Neuronal stem cell (in vitro differentiated cells): ENCODE results near the gene PDE4B.

Source experiments
- DNase-seq: peaks from one replicate; pipeline ENCODE4 v3.0.0-alpha.2; 2013; ENCODE audit warnings: low spot score
- H2AFZ ChIP-seq: one replicate; pipeline ENCODE4 v1.6.1; 2013; ENCODE audit warnings: mild to moderate bottlenecking, low read length, inconsistent platforms
- H2AK5ac ChIP-seq: 2 replicates; pipeline ENCODE4 v1.6.1; 2013; ENCODE audit warnings: low read depth, mild to moderate bottlenecking, inconsistent platforms, low read length, moderate library complexity, mixed read lengths
- H2BK120ac ChIP-seq: 2 replicates; pipeline ENCODE4 v1.6.1; 2013; ENCODE audit warnings: low read depth, mild to moderate bottlenecking, inconsistent platforms, low read length, moderate library complexity, mixed read lengths
- H2BK12ac ChIP-seq: one replicate; pipeline ENCODE4 v1.6.1; 2013; ENCODE audit warnings: low read length, inconsistent platforms
- H2BK15ac ChIP-seq: 2 replicates; pipeline ENCODE4 v1.6.1; 2013; ENCODE audit warnings: mild to moderate bottlenecking, low read length, inconsistent platforms, mixed read lengths
- H2BK5ac ChIP-seq: one replicate; pipeline ENCODE4 v1.6.1; 2013; ENCODE audit warnings: inconsistent platforms, mild to moderate bottlenecking, low read length, moderate library complexity
- H3K14ac ChIP-seq: one replicate; pipeline ENCODE4 v1.6.1; 2013; ENCODE audit warnings: low read length, inconsistent platforms
- H3K18ac ChIP-seq: 2 replicates; pipeline ENCODE4 v1.6.1; 2013; ENCODE audit warnings: low read length, inconsistent platforms
- H3K23ac ChIP-seq: 2 replicates; pipeline ENCODE4 v1.6.1; 2013; ENCODE audit warnings: low read depth, mild to moderate bottlenecking, mixed read lengths, low read length, inconsistent platforms; ENCODE audit not compliant: poor library complexity
- H3K27ac ChIP-seq: replicated peaks from 3 replicates; pipeline ENCODE4 v1.5.1; 2013; ENCODE audit warnings: low read length, inconsistent platforms
- H3K27me3 ChIP-seq, 3 experiments: 2 replicates each; pipeline ENCODE4 v1.6.1; 2013; ENCODE audit warnings: low read length in 3 of 3, mild to moderate bottlenecking in 2 of 3, inconsistent platforms in 1 of 3, low read depth in 1 of 3, mixed read lengths in 1 of 3, moderate library complexity in 1 of 3; ENCODE audit not compliant: control insufficient read depth in 3 of 3, insufficient read depth in 3 of 3
- H3K36me3 ChIP-seq, 2 donors: replicated peaks in 1 of 2; 2 replicates each; pipeline ENCODE4 v1.6.1; 2013; ENCODE audit warnings: low read length in 2 of 2; ENCODE audit not compliant: control insufficient read depth in 2 of 2, insufficient read depth in 2 of 2
- H3K4ac ChIP-seq: 2 replicates; pipeline ENCODE4 v1.6.1; 2013; ENCODE audit warnings: inconsistent platforms, mild to moderate bottlenecking, low read length, moderate library complexity
- H3K4me1 ChIP-seq, 2 donors: 1 replicate in 1 of 2; 2 replicates in 1 of 2; pipeline ENCODE4 v1.6.1; 2013; ENCODE audit warnings: low read length in 2 of 2, low read depth in 1 of 2; ENCODE audit not compliant: control insufficient read depth in 2 of 2, insufficient read depth in 1 of 2
- H3K4me2 ChIP-seq: one replicate; pipeline ENCODE4 v1.6.1; 2013; ENCODE audit warnings: mild to moderate bottlenecking, low read length, inconsistent platforms; ENCODE audit not compliant: insufficient read depth, poor library complexity, severe bottlenecking
- H3K4me3 ChIP-seq, 2 donors: 2 replicates each; pipeline ENCODE4 v1.5.1; 2013; ENCODE audit warnings: low read length in 2 of 2, mild to moderate bottlenecking in 2 of 2, inconsistent platforms in 1 of 2, moderate library complexity in 1 of 2
- H3K79me1 ChIP-seq: one replicate; pipeline ENCODE4 v1.6.1; 2013; ENCODE audit warnings: low read depth, mild to moderate bottlenecking, inconsistent platforms, low read length, moderate library complexity
- H3K9ac ChIP-seq: one replicate; pipeline ENCODE4 v1.6.1; 2013; ENCODE audit warnings: mild to moderate bottlenecking, low read depth, low read length, inconsistent platforms; ENCODE audit not compliant: poor library complexity
- H3K9me3 ChIP-seq, 2 donors: replicated peaks in 1 of 2; 2 replicates each; pipeline versions ENCODE3 to v1.6.1; 2013; ENCODE audit warnings: low read length in 2 of 2, mild to moderate bottlenecking in 2 of 2, inconsistent platforms in 1 of 2, low read depth in 1 of 2, mixed read lengths in 1 of 2, moderate library complexity in 1 of 2; ENCODE audit not compliant: control insufficient read depth in 2 of 2, insufficient read depth in 1 of 2
- H4K8ac ChIP-seq: one replicate; pipeline ENCODE4 v1.6.1; 2013; ENCODE audit warnings: low read depth, mild to moderate bottlenecking, inconsistent platforms, low read length, moderate library complexity
- H4K91ac ChIP-seq: one replicate; pipeline ENCODE4 v1.6.1; 2013; ENCODE audit warnings: low read length, low read depth, mild to moderate bottlenecking, inconsistent platforms; ENCODE audit not compliant: poor library complexity
- WGBS, 2 donors: extraction: QIAGEN DNeasy Blood & Tissue Kit; methylation state at CpG; one replicate each; pipeline ENCODE4 v1.1.7; 2013; ENCODE audit warnings: missing lambda C conversion rate in 2 of 2, mixed read lengths in 1 of 2; ENCODE audit not compliant: insufficient read length in 2 of 2, insufficient replicate concordance in 1 of 2; ENCODE audit errors: extremely low coverage in 2 of 2; 5-methylcytosine and 5-hydroxymethylcytosine counted together

Gene PDE4B

GRCh38 chr1:66331658-66332547 lies 539.2 kb downstream of the PDE4B start:
- H3K4me3 ChIP-seq = peak overlapping the region; percentile 70 to 76
- H3K4me1 ChIP-seq = peaks cover 16 to 25% of the 10 kb centered on the region in 2 donors
- H3K9me3 ChIP-seq = no peaks in the 10 kb centered on the region
- peak overlapping the region; percentile 63 for H3K18ac ChIP-seq
- no peak overlapping the region for H2BK12ac ChIP-seq
- no peak overlapping the region for H3K23ac ChIP-seq
- peaks cover 0 to 3% of the 10 kb centered on the region in 2 donors for H3K36me3 ChIP-seq
- H3K4me2 ChIP-seq = peak overlapping the region; percentile 61
- WGBS, 2 donors = no CpG with 5 or more reads among the region's 18 CpGs
- no peak overlapping the region for H4K8ac ChIP-seq
- no peak overlapping the region for H4K91ac ChIP-seq
- H3K9ac ChIP-seq = no peak overlapping the region
- peak; percentile 43 for DNase-seq
- H3K79me1 ChIP-seq = no peaks in the 10 kb centered on the region
- no peaks in the 10 kb centered on the region for H3K27me3 ChIP-seq
- no peak overlapping the region for H3K4ac ChIP-seq
- no peak overlapping the region for H3K14ac ChIP-seq
- H3K27ac ChIP-seq = peak overlapping the region; percentile 83
- H2BK15ac ChIP-seq = no peak overlapping the region
- H2AK5ac ChIP-seq = no peak overlapping the region
- no peak overlapping the region for H2BK5ac ChIP-seq
- H2AFZ ChIP-seq = peak overlapping the region; percentile 41
- no peak overlapping the region for H2BK120ac ChIP-seq

GRCh38 chr1:66332548-66332901 lies 539.8 kb downstream of the PDE4B start:
- Histone ChIP-seq H3K9me3 (no peaks in the 10 kb centered on the region), H2BK12ac (no peak overlapping the region), H2BK5ac (no peak overlapping the region), H3K14ac (no peak overlapping the region), H3K4ac (no peak overlapping the region), H2BK120ac (no peak overlapping the region), H3K18ac (no peak overlapping the region), H3K4me3 (peak overlapping the region; percentile 70 to 76), H3K36me3 (peaks cover 0 to 9% of the 10 kb centered on the region in 2 donors), H3K9ac (no peak overlapping the region), H3K23ac (no peak overlapping the region), H4K91ac (no peak overlapping the region), H3K79me1 (no peaks in the 10 kb centered on the region), H3K4me2 (peak overlapping the region; percentile 61), H2AFZ (peak overlapping the region; percentile 41), H3K27me3 (no peaks in the 10 kb centered on the region), H2BK15ac (no peak overlapping the region), H2AK5ac (no peak overlapping the region), H3K27ac (peak overlapping the region; percentile 83), H3K4me1 (peaks cover 16 to 30% of the 10 kb centered on the region in 2 donors), H4K8ac (no peak overlapping the region)
- WGBS, 2 donors = no CpG with 5 or more reads among the region's 2 CpGs
- no peak for DNase-seq

- Histone ChIP-seq H3K9me3 (no peaks in the 10 kb centered on the region), H3K27me3 (no peaks in the 10 kb centered on the region), H3K4me1 (peaks cover 16 to 30% of the 10 kb centered on the region in 2 donors), H4K91ac (no peak overlapping the region), H3K4ac (no peak overlapping the region), H2BK12ac (no peak overlapping the region), H2BK120ac (no peak overlapping the region), H3K27ac (no peak overlapping the region), H2BK5ac (no peak overlapping the region), H3K4me3 (peak overlapping the region; percentile 65 to 70), H3K4me2 (peak overlapping the region; percentile 51), H2BK15ac (no peak overlapping the region), H3K36me3 (peaks cover 0 to 19% of the 10 kb centered on the region in 2 donors), H3K18ac (peak overlapping the region; percentile 84), H2AK5ac (no peak overlapping the region), H4K8ac (no peak overlapping the region), H3K79me1 (no peaks in the 10 kb centered on the region), H3K23ac (no peak overlapping the region), H3K9ac (peak overlapping the region; percentile 75), H2AFZ (no peak overlapping the region), H3K14ac (no peak overlapping the region)
- WGBS, 2 donors = no CpG with 5 or more reads among the region's 4 CpGs
- no peak for DNase-seq
These were observed 540.9 kb downstream of the PDE4B start for GRCh38 chr1:66333466-66334199.

GRCh38 chr1:66334318-66334717 lies 541.6 kb downstream of the PDE4B start:
- Histone ChIP-seq H3K4me3 (peak overlapping the region in 1 of 2 donors; percentile 70), H4K91ac (no peak overlapping the region), H3K23ac (no peak overlapping the region), H2BK12ac (no peak overlapping the region), H2BK15ac (no peak overlapping the region), H3K14ac (no peak overlapping the region), H3K9ac (no peak overlapping the region), H3K36me3 (peaks cover 0 to 23% of the 10 kb centered on the region in 2 donors), H4K8ac (no peak overlapping the region), H3K4ac (no peak overlapping the region), H2BK5ac (no peak overlapping the region), H3K9me3 (no peaks in the 10 kb centered on the region), H3K4me1 (peaks cover 16 to 30% of the 10 kb centered on the region in 2 donors), H3K27ac (no peak overlapping the region), H3K18ac (no peak overlapping the region), H3K4me2 (peak overlapping the region; percentile 22), H2BK120ac (no peak overlapping the region), H2AFZ (no peak overlapping the region), H3K27me3 (no peaks in the 10 kb centered on the region), H3K79me1 (no peaks in the 10 kb centered on the region), H2AK5ac (no peak overlapping the region)
- WGBS, 2 donors = no CpG with 5 or more reads among the region's 2 CpGs
- DNase-seq = no peak
